CD4-positive, alpha-beta T cell treated with Interleukin-17A for 1 hour (primary cell): ENCODE data around the gene SPATA16.
"Not testable (repeated sequence)": the region's sequence is repeated elsewhere in the genome, so short reads cannot be mapped to it uniquely, and the experiment has no call there.

Source experiments
- DNase-seq: peaks from one replicate; pipeline ENCODE4 v3.0.0-alpha.2; 2020

The SPATA16 gene

GRCh38 chr3:173003471-173003870, 137.6 kb downstream of the SPATA16 start:
- no peak for DNase-seq

- no peak for DNase-seq
Measured at GRCh38 chr3:173001622-173002021, 139.4 kb downstream of the SPATA16 start.

GRCh38 chr3:173000553-173000952, 140.5 kb downstream of the SPATA16 start:
- DNase-seq = no peak

- no peak for DNase-seq
Measured at GRCh38 chr3:172993412-172993811, 147.6 kb downstream of the SPATA16 start.

- no peak for DNase-seq
Measured at GRCh38 chr3:172991424-172991996, 149.5 kb downstream of the SPATA16 start.

- no peak for DNase-seq
Measured at GRCh38 chr3:172989373-172989772, 151.7 kb downstream of the SPATA16 start.

- DNase-seq = no peak
Measured at GRCh38 chr3:172987273-172987672, 153.8 kb downstream of the SPATA16 start.

GRCh38 chr3:172984914-172985313, 156.1 kb downstream of the SPATA16 start:
- DNase-seq = no peak

GRCh38 chr3:172982736-172983364, 158.2 kb downstream of the SPATA16 start:
- no peak for DNase-seq

GRCh38 chr3:172981407-172981983, 159.5 kb downstream of the SPATA16 start:
- no peak for DNase-seq

- no peak for DNase-seq
Measured at GRCh38 chr3:172980849-172981248, 160.2 kb downstream of the SPATA16 start.

GRCh38 chr3:172977696-172978095, 163.3 kb downstream of the SPATA16 start:
- no peak for DNase-seq

GRCh38 chr3:172974969-172975368, 166.1 kb downstream of the SPATA16 start:
- DNase-seq = no peak

GRCh38 chr3:172973799-172974198, 167.2 kb downstream of the SPATA16 start:
- DNase-seq = no peak

- no peak for DNase-seq
Measured at GRCh38 chr3:172972717-172973116, 168.3 kb downstream of the SPATA16 start.

- no peak for DNase-seq
Measured at GRCh38 chr3:172972067-172972466, 169.0 kb downstream of the SPATA16 start.

GRCh38 chr3:172968646-172969045, 172.4 kb downstream of the SPATA16 start:
- no peak for DNase-seq

- no peak for DNase-seq
Measured at GRCh38 chr3:172965256-172965655, 175.8 kb downstream of the SPATA16 start.

- not testable (repeated sequence) for DNase-seq
Measured at GRCh38 chr3:172960626-172961182, 180.3 kb downstream of the SPATA16 start.

- no peak for DNase-seq
Measured at GRCh38 chr3:172958565-172958964, 182.5 kb downstream of the SPATA16 start.

GRCh38 chr3:172953571-172953970, 187.5 kb downstream of the SPATA16 start:
- no peak for DNase-seq

- DNase-seq = no peak
Measured at GRCh38 chr3:172951511-172951910, 189.5 kb downstream of the SPATA16 start.

- DNase-seq = no peak
Measured at GRCh38 chr3:172946061-172946460, 195.0 kb downstream of the SPATA16 start.

GRCh38 chr3:172939651-172940293, 201.3 kb downstream of the SPATA16 start:
- no peak for DNase-seq
